ENCODE measurements around the gene GSC2.
A peak's percentile ranks its signal among the peaks of the same experiment; 100 is the strongest.
"Not testable (repeated sequence)": the region's sequence is repeated elsewhere in the genome, so short reads cannot be mapped to it uniquely, and the experiment has no call there.

The GSC2 gene

GRCh38 chr22:19178065-19178656 lies 28.1 kb upstream of the GSC2 start:
- DNase-seq, result peak; percentile 63
- peak; percentile 29 for ATAC-seq

- ATAC-seq (no peak), DNase-seq (no peak)
These were observed 27.3 kb upstream of the GSC2 start for GRCh38 chr22:19177164-19178064.

- ATAC-seq, result no peak
- DNase-seq, result no peak
These were observed 26.6 kb upstream of the GSC2 start for GRCh38 chr22:19176732-19177131.

GRCh38 chr22:19176175-19176643 lies 26.1 kb upstream of the GSC2 start:
- DNase-seq (no peak), ATAC-seq (no peak)

- no peak for DNase-seq
These were observed 25.6 kb upstream of the GSC2 start for GRCh38 chr22:19175602-19176174.

GRCh38 chr22:19175026-19175601 lies 25.0 kb upstream of the GSC2 start:
- no peak for ATAC-seq
- no peak for DNase-seq

More at GRCh38 chr22:19175602-19176174, 25.6 kb upstream of the GSC2 start:
- no peak for ATAC-seq

GRCh38 chr22:19174106-19175025 lies 24.3 kb upstream of the GSC2 start:
- no peak for ATAC-seq

GRCh38 chr22:19173047-19174035 lies 23.2 kb upstream of the GSC2 start:
- no peak for ATAC-seq
- DNase-seq, result no peak

More at GRCh38 chr22:19174106-19175025, 24.3 kb upstream of the GSC2 start:
- DNase-seq, result no peak

GRCh38 chr22:19172213-19173046 lies 22.3 kb upstream of the GSC2 start:
- DNase-seq (no peak), ATAC-seq (no peak)

- DNase-seq (no peak), ATAC-seq (no peak)
These were observed 19.8 kb upstream of the GSC2 start for GRCh38 chr22:19169947-19170318.

- DNase-seq, result no peak
These were observed 19.2 kb upstream of the GSC2 start for GRCh38 chr22:19169002-19169946.

GRCh38 chr22:19168088-19168890 lies 18.2 kb upstream of the GSC2 start:
- no peak for ATAC-seq
- DNase-seq, result no peak

More at GRCh38 chr22:19169002-19169946, 19.2 kb upstream of the GSC2 start:
- no peak for ATAC-seq

GRCh38 chr22:19167106-19167869 lies 17.2 kb upstream of the GSC2 start:
- ATAC-seq (no peak), DNase-seq (no peak)

- ATAC-seq, result no peak
- DNase-seq, result no peak
These were observed 16.3 kb upstream of the GSC2 start for GRCh38 chr22:19166421-19166820.

GRCh38 chr22:19164425-19164824 lies 14.3 kb upstream of the GSC2 start:
- DNase-seq (no peak), ATAC-seq (no peak)

GRCh38 chr22:19158649-19159048 lies 8.6 kb upstream of the GSC2 start:
- DNase-seq, ATAC-seq: not testable (repeated sequence)

- ATAC-seq, DNase-seq: not testable (repeated sequence)
These were observed 6.0 kb upstream of the GSC2 start for GRCh38 chr22:19156109-19156508.
